H1 (cell line): ENCODE data around the gene ATAD3B. TPM values are rescaled to one million over a fixed set of nuclear protein-coding genes. Genes with fewer than 3 reads are reported as not detected.

ENCODE experiments used
- polyA plus RNA-seq, 7 experiments: library from polyadenylated mRNA; depleted of rRNA in 3 of 7; stranded (reverse) in 5 of 7; unstranded in 2 of 7; fragments of >200 nt in 5 of 7; fragments of 200-250 nt in 2 of 7; gene quantifications; 1 replicate in 5 of 7; 2 replicates in 1 of 7; 4 replicates in 1 of 7; pipeline versions ENCODE4 v1.2.1 to v1.2.3, GENCODE V29; 2011 to 2013; ENCODE audit warnings: missing spikeins in 2 of 7, mixed read lengths in 2 of 7
- total RNA-seq: library from RNA; stranded (reverse); fragmentation: NEBNext Ultra II Directional; extraction: Animal tissue kit (Norgen Biotek cat#: 25700); gene quantifications from 2 replicates; pipeline ENCODE4 v1.2.1, GENCODE V29; 2021

Gene ATAD3B
- total and polyA plus RNA-seq, 2 of the 8 experiments (the other 6 are each of a cell fraction or from before 2014, with no cell fraction given): 31.3 to 63.0 TPM

Other genes starting within 250 kb of the ATAD3B start
- gene SDF4, start 239.8 kb upstream of the ATAD3B start, total RNA-seq: 72.2 and 75.6 TPM in 2 replicates
- gene SDF4, start 239.8 kb upstream of the ATAD3B start, polyA plus RNA-seq (2011; rRNA removed): 45.5 and 69.8 TPM in 2 replicates
- 18.2 and 18.4 TPM in 2 replicates for gene B3GALT6, start 239.5 kb upstream of the ATAD3B start, total RNA-seq
- gene B3GALT6, start 239.5 kb upstream of the ATAD3B start, polyA plus RNA-seq (2011; rRNA removed): 20.4 and 23.1 TPM in 2 replicates
- gene C1QTNF12, start 225.0 kb upstream of the ATAD3B start, total RNA-seq: 3.7 and 4.9 TPM in 2 replicates
- gene C1QTNF12, start 225.0 kb upstream of the ATAD3B start, polyA plus RNA-seq (2011; rRNA removed): 2.1 and 4.8 TPM in 2 replicates
- 67.2 and 67.9 TPM in 2 replicates for gene UBE2J2, start 197.9 kb upstream of the ATAD3B start, total RNA-seq
- 33.6 and 47.3 TPM in 2 replicates for gene UBE2J2, start 197.9 kb upstream of the ATAD3B start, polyA plus RNA-seq (2011; rRNA removed)
- gene SCNN1D, start 191.3 kb upstream of the ATAD3B start, total RNA-seq: 0.90 and 1.2 TPM in 2 replicates
- 2.5 and 4.1 TPM in 2 replicates for gene SCNN1D, start 191.3 kb upstream of the ATAD3B start, polyA plus RNA-seq (2011; rRNA removed)
- gene ACAP3, start 163.8 kb upstream of the ATAD3B start, total RNA-seq: 26.5 and 28.3 TPM in 2 replicates
- gene ACAP3, start 163.8 kb upstream of the ATAD3B start, polyA plus RNA-seq (2011; rRNA removed): 14.8 and 30.0 TPM in 2 replicates
- gene PUSL1, start 163.2 kb upstream of the ATAD3B start, total RNA-seq: 38.8 and 40.1 TPM in 2 replicates
- gene PUSL1, start 163.2 kb upstream of the ATAD3B start, polyA plus RNA-seq (2011; rRNA removed): 87.4 and 108 TPM in 2 replicates
- gene INTS11, start 147.1 kb upstream of the ATAD3B start, total RNA-seq: 113 and 116 TPM in 2 replicates
- 243 and 324 TPM in 2 replicates for gene INTS11, start 147.1 kb upstream of the ATAD3B start, polyA plus RNA-seq (2011; rRNA removed)
- gene CPTP, start 147.0 kb upstream of the ATAD3B start, total RNA-seq: 10.6 and 13.3 TPM in 2 replicates
- gene CPTP, start 147.0 kb upstream of the ATAD3B start, polyA plus RNA-seq (2011; rRNA removed): 8.1 and 13.4 TPM in 2 replicates
- gene TAS1R3, start 140.5 kb upstream of the ATAD3B start, total RNA-seq: 0.11 and 0.19 TPM in 2 replicates
- 0.03 and 0.16 TPM in 2 replicates for gene TAS1R3, start 140.5 kb upstream of the ATAD3B start, polyA plus RNA-seq (2011; rRNA removed)
- gene DVL1, start 122.3 kb upstream of the ATAD3B start, total RNA-seq: 56.0 and 58.9 TPM in 2 replicates
- 39.4 and 59.8 TPM in 2 replicates for gene DVL1, start 122.3 kb upstream of the ATAD3B start, polyA plus RNA-seq (2011; rRNA removed)
- 10.0 and 10.5 TPM in 2 replicates for gene MXRA8, start 113.2 kb upstream of the ATAD3B start, total RNA-seq
- gene MXRA8, start 113.2 kb upstream of the ATAD3B start, polyA plus RNA-seq (2011; rRNA removed): 17.2 and 35.4 TPM in 2 replicates
- gene AURKAIP1, start 96.6 kb upstream of the ATAD3B start, total RNA-seq: 194 TPM in 2 replicates
- gene AURKAIP1, start 96.6 kb upstream of the ATAD3B start, polyA plus RNA-seq (2011; rRNA removed): 87.8 and 138 TPM in 2 replicates
- 120 TPM in 2 replicates for gene CCNL2, start 72.4 kb upstream of the ATAD3B start, total RNA-seq
- gene CCNL2, start 72.4 kb upstream of the ATAD3B start, polyA plus RNA-seq (2011; rRNA removed): 79.8 and 121 TPM in 2 replicates
- 126 and 130 TPM in 2 replicates for gene MRPL20, start 64.5 kb upstream of the ATAD3B start, total RNA-seq
- gene MRPL20, start 64.5 kb upstream of the ATAD3B start, polyA plus RNA-seq (2011; rRNA removed): 138 and 151 TPM in 2 replicates
- gene ANKRD65, start 50.5 kb upstream of the ATAD3B start, total RNA-seq: 1.8 and 2.2 TPM in 2 replicates
- 1.7 and 2.0 TPM in 2 replicates for gene ANKRD65, start 50.5 kb upstream of the ATAD3B start, polyA plus RNA-seq (2011; rRNA removed)
- 36.6 and 42.0 TPM in 2 replicates for gene VWA1, start 36.1 kb upstream of the ATAD3B start, total RNA-seq
- gene VWA1, start 36.1 kb upstream of the ATAD3B start, polyA plus RNA-seq (2011; rRNA removed): 16.0 and 19.5 TPM in 2 replicates
- gene ATAD3C, start 22.1 kb upstream of the ATAD3B start, total RNA-seq: 1.3 and 2.0 TPM in 2 replicates
- 2.7 and 2.8 TPM in 2 replicates for gene ATAD3C, start 22.1 kb upstream of the ATAD3B start, polyA plus RNA-seq (2011; rRNA removed)
- 63.7 and 64.7 TPM in 2 replicates for gene ATAD3A, start 40.4 kb downstream of the ATAD3B start, total RNA-seq
- 28.3 and 46.7 TPM in 2 replicates for gene ATAD3A, start 40.4 kb downstream of the ATAD3B start, polyA plus RNA-seq (2011; rRNA removed)
- 3.6 and 6.6 TPM in 2 replicates for gene TMEM240, start 68.9 kb downstream of the ATAD3B start, total RNA-seq
- gene TMEM240, start 68.9 kb downstream of the ATAD3B start, polyA plus RNA-seq (2011; rRNA removed): 5.7 and 7.6 TPM in 2 replicates
- gene SSU72, start 103.1 kb downstream of the ATAD3B start, total RNA-seq: 165 and 170 TPM in 2 replicates
- 110 and 116 TPM in 2 replicates for gene SSU72, start 103.1 kb downstream of the ATAD3B start, polyA plus RNA-seq (2011; rRNA removed)
- 18.3 and 19.0 TPM in 2 replicates for gene FNDC10, start 128.4 kb downstream of the ATAD3B start, total RNA-seq
- gene FNDC10, start 128.4 kb downstream of the ATAD3B start, polyA plus RNA-seq (2011; rRNA removed): 21.8 and 40.0 TPM in 2 replicates
- 56.5 and 60.0 TPM in 2 replicates for gene MIB2, start 143.7 kb downstream of the ATAD3B start, total RNA-seq
- gene MIB2, start 143.7 kb downstream of the ATAD3B start, polyA plus RNA-seq (2011; rRNA removed): 32.5 and 71.1 TPM in 2 replicates
- gene MMP23B, start 160.4 kb downstream of the ATAD3B start, total RNA-seq: 14.6 and 19.1 TPM in 2 replicates
- gene MMP23B, start 160.4 kb downstream of the ATAD3B start, polyA plus RNA-seq (2011; rRNA removed): 9.2 and 20.8 TPM in 2 replicates
- gene CDK11B, start 187.2 kb downstream of the ATAD3B start, total RNA-seq: 31.3 and 31.9 TPM in 2 replicates
- 11.1 and 21.8 TPM in 2 replicates for gene CDK11B, start 187.2 kb downstream of the ATAD3B start, polyA plus RNA-seq (2011; rRNA removed)
- gene SLC35E2B, start 221.0 kb downstream of the ATAD3B start, total RNA-seq: 46.3 and 46.7 TPM in 2 replicates
- gene SLC35E2B, start 221.0 kb downstream of the ATAD3B start, polyA plus RNA-seq (2011; rRNA removed): 25.9 and 40.7 TPM in 2 replicates